BE2C (cell line): Measurements from ENCODE around the gene SYT14.
"Not testable (repeated sequence)": the region's sequence is repeated elsewhere in the genome, so short reads cannot be mapped to it uniquely, and the experiment has no call there.

Experiments
- DNase-seq: peaks from one replicate; pipeline ENCODE4 v3.0.0-alpha.2; 2020
- H3K27me3 ChIP-seq: fragments of 250-450 bp; sonication (Bioruptor Pico); 2 replicates; pipeline ENCODE4 v1.5.1; 2020; ENCODE audit warnings: mild to moderate bottlenecking
- H3K36me3 ChIP-seq: fragments of 250-450 bp; sonication (Bioruptor Pico); 2 replicates; pipeline ENCODE4 v1.5.1; 2020; ENCODE audit warnings: mild to moderate bottlenecking
- H3K4me1 ChIP-seq: fragments of 250-450 bp; sonication (Bioruptor Pico); 2 replicates; pipeline ENCODE4 v1.5.1; 2020
- H3K4me3 ChIP-seq: 2 replicates; pipeline ENCODE4 v1.5.1; 2011; ENCODE audit warnings: low read depth, low read length
- H3K9me3 ChIP-seq: fragments of 250-450 bp; sonication (Bioruptor Pico); 2 replicates; pipeline ENCODE4 v1.5.1; 2020
- TF ChIP-seq, protein P1 (sequence below): IDR thresholded peaks from 2 replicates; pipeline ENCODE4 v1.5.1; 2012; ENCODE audit warnings: mild to moderate bottlenecking, low read depth, low read length

SYT14 gene

GRCh38 chr1:209896346-209896745 is 41.7 kb upstream of the SYT14 start:
- Histone ChIP-seq H3K9me3 (no peaks in the 10 kb centered on the region), H3K27me3 (no peaks in the 10 kb centered on the region), H3K36me3 (no peaks in the 10 kb centered on the region), H3K4me3 (no peak overlapping the region), H3K4me1 (peaks cover 1% of the 10 kb centered on the region; the same call in 1 of the 2 replicates)
- no peak for DNase-seq
- TF ChIP-seq, protein P1, sequence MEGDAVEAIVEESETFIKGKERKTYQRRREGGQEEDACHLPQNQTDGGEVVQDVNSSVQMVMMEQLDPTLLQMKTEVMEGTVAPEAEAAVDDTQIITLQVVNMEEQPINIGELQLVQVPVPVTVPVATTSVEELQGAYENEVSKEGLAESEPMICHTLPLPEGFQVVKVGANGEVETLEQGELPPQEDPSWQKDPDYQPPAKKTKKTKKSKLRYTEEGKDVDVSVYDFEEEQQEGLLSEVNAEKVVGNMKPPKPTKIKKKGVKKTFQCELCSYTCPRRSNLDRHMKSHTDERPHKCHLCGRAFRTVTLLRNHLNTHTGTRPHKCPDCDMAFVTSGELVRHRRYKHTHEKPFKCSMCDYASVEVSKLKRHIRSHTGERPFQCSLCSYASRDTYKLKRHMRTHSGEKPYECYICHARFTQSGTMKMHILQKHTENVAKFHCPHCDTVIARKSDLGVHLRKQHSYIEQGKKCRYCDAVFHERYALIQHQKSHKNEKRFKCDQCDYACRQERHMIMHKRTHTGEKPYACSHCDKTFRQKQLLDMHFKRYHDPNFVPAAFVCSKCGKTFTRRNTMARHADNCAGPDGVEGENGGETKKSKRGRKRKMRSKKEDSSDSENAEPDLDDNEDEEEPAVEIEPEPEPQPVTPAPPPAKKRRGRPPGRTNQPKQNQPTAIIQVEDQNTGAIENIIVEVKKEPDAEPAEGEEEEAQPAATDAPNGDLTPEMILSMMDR, result no peak

- H3K4me1 ChIP-seq, DNase-seq, H3K9me3 ChIP-seq, H3K27me3 ChIP-seq, H3K4me3 ChIP-seq, H3K36me3 ChIP-seq: not testable (repeated sequence)
These were observed 39.7 kb upstream of the SYT14 start for GRCh38 chr1:209898271-209898670.

DNA sequence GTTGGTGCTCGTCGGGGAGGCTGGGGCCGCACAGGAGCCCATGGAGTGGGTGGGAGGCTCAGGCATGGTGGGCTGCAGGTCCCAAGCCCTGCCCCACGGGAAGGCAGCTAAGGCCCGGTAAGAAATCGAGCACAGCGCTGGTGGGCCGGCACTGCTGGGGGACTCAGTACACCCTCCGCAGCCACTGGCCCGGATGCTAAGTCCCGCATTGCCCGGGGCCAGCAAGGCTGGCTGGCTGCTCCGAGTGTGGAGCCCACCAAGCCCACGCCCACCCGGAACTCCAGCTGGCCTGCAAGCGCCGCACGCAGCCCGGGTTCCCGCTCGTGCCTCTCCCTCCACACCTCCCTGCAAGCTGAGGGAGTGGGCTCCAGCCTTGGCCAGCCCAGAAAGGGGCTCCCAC is 39.2 kb upstream of the SYT14 start:
- H3K27me3 ChIP-seq, H3K36me3 ChIP-seq, H3K4me1 ChIP-seq, H3K9me3 ChIP-seq, H3K4me3 ChIP-seq, DNase-seq: not testable (repeated sequence)

- peak; percentile 49 for DNase-seq
- TF ChIP-seq, protein P1, result peak; percentile 81
- Histone ChIP-seq H3K9me3 (no peaks in the 10 kb centered on the region), H3K36me3 (no peaks in the 10 kb centered on the region; the same call in 1 of the 2 replicates), H3K4me3 (no peak overlapping the region), H3K4me1 (no peaks in the 10 kb centered on the region), H3K27me3 (no peaks in the 10 kb centered on the region)
These were observed 38.1 kb upstream of the SYT14 start for GRCh38 chr1:209899948-209900347.

DNA sequence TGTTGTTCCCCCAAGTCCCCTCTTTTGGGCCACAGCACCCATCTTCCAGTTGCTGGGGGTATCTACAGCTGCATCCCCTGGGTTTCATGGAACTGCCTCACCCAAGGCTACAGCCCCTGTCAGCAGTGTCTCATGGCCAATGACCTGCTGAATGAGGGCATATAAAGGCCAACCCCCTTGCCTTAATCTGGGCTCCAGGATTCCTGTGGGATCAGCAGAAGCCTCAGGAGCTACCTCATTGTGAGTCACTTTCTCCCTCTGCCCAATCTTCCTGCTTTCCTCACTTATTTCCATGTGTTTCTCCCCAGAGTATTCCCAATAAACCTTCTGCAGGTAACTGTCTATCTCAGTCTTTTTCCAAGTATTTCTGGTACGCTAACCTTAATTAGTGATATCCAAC is 37.3 kb upstream of the SYT14 start:
- Histone ChIP-seq H3K27me3 (no peaks in the 10 kb centered on the region), H3K9me3 (no peaks in the 10 kb centered on the region), H3K4me3 (no peak overlapping the region), H3K36me3 (no peaks in the 10 kb centered on the region; the same call in 1 of the 2 replicates), H3K4me1 (no peaks in the 10 kb centered on the region)
- DNase-seq, result no peak
- TF ChIP-seq, protein P1, result no peak

- DNase-seq, result no peak
- TF ChIP-seq, protein P1, result no peak
- no peaks in the 10 kb centered on the region; the same call in 1 of the 2 replicates for H3K36me3 ChIP-seq
- no peak overlapping the region for H3K4me3 ChIP-seq
- no peaks in the 10 kb centered on the region for H3K9me3 ChIP-seq
- no peaks in the 10 kb centered on the region for H3K4me1 ChIP-seq
- H3K27me3 ChIP-seq, result no peaks in the 10 kb centered on the region
These were observed 36.8 kb upstream of the SYT14 start for GRCh38 chr1:209901211-209901610.

DNA sequence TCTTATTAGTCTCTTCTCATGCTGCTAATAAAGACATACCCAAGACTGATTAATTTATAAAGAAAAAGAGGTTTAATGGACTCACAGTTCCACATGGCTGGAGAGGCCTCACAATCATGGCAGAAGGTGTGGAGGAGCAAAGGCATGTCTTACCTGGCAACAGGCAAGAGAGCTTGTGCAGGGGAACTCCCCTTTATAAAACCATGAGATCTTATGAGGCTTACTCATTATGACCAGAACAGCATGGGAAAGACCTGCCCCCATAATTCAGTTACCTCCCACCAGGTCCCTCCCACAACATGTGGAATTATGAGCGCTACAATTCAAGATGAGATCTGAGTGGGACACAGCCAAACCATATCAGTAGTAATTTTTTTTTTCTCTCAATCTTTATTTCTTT is 33.2 kb upstream of the SYT14 start:
- DNase-seq, result not testable (repeated sequence)

DNA sequence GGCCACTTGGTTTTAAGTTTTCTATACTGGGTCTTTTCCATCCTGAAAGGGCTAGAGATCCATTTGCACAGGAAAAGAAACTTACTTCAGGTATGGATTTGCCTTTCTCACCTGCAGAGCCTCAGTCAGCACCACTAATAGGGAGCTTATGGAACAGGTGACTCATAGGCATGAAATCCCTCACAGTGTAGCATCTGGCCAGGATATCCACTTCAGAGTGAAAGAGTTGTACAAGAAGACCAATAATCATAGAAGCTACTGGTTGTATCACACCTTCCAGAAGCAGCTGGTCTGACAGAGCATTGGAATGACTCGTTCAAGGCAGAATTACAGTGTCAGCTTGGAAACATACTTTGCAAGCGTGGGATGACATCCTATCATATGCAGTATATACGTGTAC is 26.3 kb upstream of the SYT14 start:
- no peaks in the 10 kb centered on the region for H3K9me3 ChIP-seq
- DNase-seq, result no peak
- TF ChIP-seq, protein P1, result no peak

More for the DNA sequence above, 33.2 kb upstream of the SYT14 start:
- not testable (repeated sequence) for H3K27me3 ChIP-seq, H3K4me3 ChIP-seq, H3K36me3 ChIP-seq, H3K4me1 ChIP-seq, H3K9me3 ChIP-seq

More for the DNA sequence above, 26.3 kb upstream of the SYT14 start:
- Histone ChIP-seq H3K27me3 (no peaks in the 10 kb centered on the region), H3K36me3 (no peaks in the 10 kb centered on the region), H3K4me1 (no peaks in the 10 kb centered on the region), H3K4me3 (no peak overlapping the region)
